Astrocyte (in vitro differentiated cells and primary cell): ENCODE measurements around the gene GDF2. TPM values are rescaled to one million over a fixed set of nuclear protein-coding genes. Genes with fewer than 3 reads are reported as not detected.

ENCODE experiments used
- DNase-seq: peaks from one replicate; pipeline ENCODE4 v3.0.0-alpha.2; 2010; ENCODE audit warnings: low read depth
- FAIRE-seq: peaks from 2 replicates; lab custom pipeline; 2011; peaks lifted over from hg19 to GRCh38; lab: Jason Lieb, UNC
- H2AFZ ChIP-seq: 2 replicates; pipeline ENCODE4 v1.6.0; 2012; ENCODE audit warnings: low read depth, low read length, inconsistent platforms
- H3K27ac ChIP-seq: 2 replicates; pipeline ENCODE4 v1.5.1; 2011; ENCODE audit warnings: low read depth, low read length, inconsistent platforms
- H3K27me3 ChIP-seq: 2 replicates; pipeline ENCODE4 v1.6.0; 2011; ENCODE audit warnings: low read length, inconsistent platforms; ENCODE audit not compliant: insufficient read depth
- H3K36me3 ChIP-seq: 2 replicates; pipeline ENCODE4 v1.5.1; 2011; ENCODE audit warnings: low read length, inconsistent platforms; ENCODE audit not compliant: insufficient read depth
- H3K4me1 ChIP-seq: 2 replicates; pipeline ENCODE4 v1.5.1; 2011; ENCODE audit warnings: low read length, inconsistent platforms; ENCODE audit not compliant: insufficient read depth
- H3K4me2 ChIP-seq: 2 replicates; pipeline ENCODE4 v1.6.0; 2012; ENCODE audit warnings: low read length, inconsistent platforms
- H3K4me3 ChIP-seq: 2 replicates; pipeline ENCODE4 v1.5.1; 2011; ENCODE audit warnings: low read depth, mild to moderate bottlenecking, low read length, inconsistent platforms; ENCODE audit not compliant: insufficient read depth
- H3K79me2 ChIP-seq: 2 replicates; pipeline ENCODE4 v1.6.0; 2012; ENCODE audit warnings: mild to moderate bottlenecking, low read length, inconsistent platforms; ENCODE audit not compliant: insufficient read depth
- H3K9ac ChIP-seq: 2 replicates; pipeline ENCODE4 v1.6.0; 2012; ENCODE audit warnings: mild to moderate bottlenecking, low read length, inconsistent platforms
- H3K9me3 ChIP-seq: 2 replicates; pipeline ENCODE4 v1.5.1; 2012; ENCODE audit warnings: low read depth, mild to moderate bottlenecking, low read length, inconsistent platforms; ENCODE audit not compliant: insufficient read depth
- H4K20me1 ChIP-seq: 2 replicates; pipeline ENCODE4 v1.6.0; 2012; ENCODE audit warnings: low read length, inconsistent platforms; ENCODE audit not compliant: insufficient read depth
- H3K27ac Mint-ChIP-seq: one replicate; pipeline ENCODE4 v1.8.0; 2021; ENCODE audit warnings: mild to moderate bottlenecking, mixed read lengths; ENCODE audit not compliant: unreplicated experiment
- H3K27me3 Mint-ChIP-seq: one replicate; pipeline ENCODE4 v1.8.0; 2021; ENCODE audit warnings: low read depth, mixed read lengths; ENCODE audit not compliant: unreplicated experiment
- H3K36me3 Mint-ChIP-seq: one replicate; pipeline ENCODE4 v1.8.0; 2021; ENCODE audit warnings: low read depth, mixed read lengths; ENCODE audit not compliant: unreplicated experiment
- H3K4me1 Mint-ChIP-seq: one replicate; pipeline ENCODE4 v1.8.0; 2021; ENCODE audit warnings: low read depth, mixed read lengths; ENCODE audit not compliant: unreplicated experiment
- H3K4me3 Mint-ChIP-seq: one replicate; pipeline ENCODE4 v1.8.0; 2021; ENCODE audit warnings: mild to moderate bottlenecking, moderate library complexity, mixed read lengths; ENCODE audit not compliant: unreplicated experiment
- H3K9me3 Mint-ChIP-seq: one replicate; pipeline ENCODE4 v1.8.0; 2021; ENCODE audit warnings: mild to moderate bottlenecking, mixed read lengths; ENCODE audit not compliant: unreplicated experiment
- CTCF ChIP-seq: IDR thresholded peaks from 2 replicates; pipeline ENCODE4 v1.5.1; 2011; ENCODE audit warnings: low read depth, mild to moderate bottlenecking, inconsistent platforms, low read length, moderate library complexity; ENCODE audit not compliant: insufficient read depth
- EZH2 ChIP-seq: IDR thresholded peaks from 2 replicates; pipeline ENCODE4 v1.6.1; 2012; ENCODE audit warnings: mild to moderate bottlenecking, low read length, inconsistent platforms; ENCODE audit not compliant: insufficient read depth
- total RNA-seq: library from RNA; stranded (reverse); gene quantifications from 2 replicates; pipeline ENCODE4 v1.2.1, GENCODE V29; 2021

GDF2 gene
- total RNA-seq, 1 donor from 2014 or later: not detected

- TF ChIP-seq EZH2 (no peak), CTCF (no peak)
- Histone ChIP-seq H3K4me2 (no peak overlapping the region), H3K4me1 (no peaks in the 10 kb centered on the region), H3K9me3 (no peaks in the 10 kb centered on the region), H4K20me1 (no peaks in the 10 kb centered on the region), H3K27ac (no peak overlapping the region), H2AFZ (no peak overlapping the region), H3K9ac (no peak overlapping the region), H3K27me3 (no peaks in the 10 kb centered on the region), H3K4me3 (no peak overlapping the region), H3K36me3 (no peaks in the 10 kb centered on the region), H3K79me2 (no peaks in the 10 kb centered on the region)
- Mint-ChIP-seq H3K4me3 (no peak overlapping the region), H3K36me3 (no peaks in the 10 kb centered on the region), H3K9me3 (no peaks in the 10 kb centered on the region), H3K27me3 (peaks cover 10% of the 10 kb centered on the region), H3K27ac (no peak overlapping the region), H3K4me1 (no peaks in the 10 kb centered on the region)
- DNase-seq: no peak
- no peak for FAIRE-seq
These were observed 31.1 kb downstream of the GDF2 start for GRCh38 chr10:47353351-47353750.

- no peak overlapping the region for H3K27ac Mint-ChIP-seq
These were observed 31.9 kb downstream of the GDF2 start for GRCh38 chr10:47354165-47354564.

More at GRCh38 chr10:47354165-47354564, 31.9 kb downstream of the GDF2 start:
- Histone ChIP-seq H3K9ac (no peak overlapping the region), H3K27me3 (no peaks in the 10 kb centered on the region), H3K4me2 (no peak overlapping the region), H3K9me3 (no peaks in the 10 kb centered on the region), H3K4me1 (no peaks in the 10 kb centered on the region), H3K36me3 (no peaks in the 10 kb centered on the region), H3K4me3 (no peak overlapping the region), H4K20me1 (no peaks in the 10 kb centered on the region), H3K27ac (no peak overlapping the region), H3K79me2 (no peaks in the 10 kb centered on the region), H2AFZ (no peak overlapping the region)
- FAIRE-seq (no peak), DNase-seq (no peak)
- Mint-ChIP-seq H3K27me3 (peaks cover 10% of the 10 kb centered on the region), H3K4me1 (no peaks in the 10 kb centered on the region), H3K36me3 (no peaks in the 10 kb centered on the region), H3K4me3 (no peak overlapping the region), H3K9me3 (no peaks in the 10 kb centered on the region)
- TF ChIP-seq EZH2 (no peak), CTCF (no peak)
